Stimulated activated naive CD4-positive, alpha-beta T cell treated with Interleukin-2 at 50 U/mL for 16 hours (primary cell): Measurements from ENCODE around the gene SH3YL1.

ENCODE experiments used
- DNase-seq: peaks from one replicate; lab custom pipeline; 2025; lab: John Stamatoyannopoulos, UW

SH3YL1 gene

DNA sequence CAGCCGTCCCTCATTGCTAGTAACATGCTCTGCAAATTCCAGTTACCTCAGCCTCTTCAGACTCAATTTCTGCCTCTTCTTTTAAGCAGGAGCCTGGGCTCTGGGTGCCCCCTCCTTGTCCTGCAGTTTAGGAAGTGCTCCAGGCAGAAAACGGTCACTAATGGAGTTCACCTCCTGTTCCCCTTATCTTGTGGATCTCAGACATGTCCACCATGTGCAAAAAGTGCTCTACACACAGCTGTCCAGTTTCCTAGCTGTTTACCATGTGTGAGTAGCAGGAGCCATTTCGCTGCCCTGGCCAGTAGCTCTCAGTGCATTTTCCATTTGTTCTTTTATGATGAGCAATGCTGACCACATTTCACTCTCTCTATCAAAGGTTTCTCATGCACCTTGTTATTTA is 4.9 kb downstream of the SH3YL1 start:
- DNase-seq, result no peak

DNA sequence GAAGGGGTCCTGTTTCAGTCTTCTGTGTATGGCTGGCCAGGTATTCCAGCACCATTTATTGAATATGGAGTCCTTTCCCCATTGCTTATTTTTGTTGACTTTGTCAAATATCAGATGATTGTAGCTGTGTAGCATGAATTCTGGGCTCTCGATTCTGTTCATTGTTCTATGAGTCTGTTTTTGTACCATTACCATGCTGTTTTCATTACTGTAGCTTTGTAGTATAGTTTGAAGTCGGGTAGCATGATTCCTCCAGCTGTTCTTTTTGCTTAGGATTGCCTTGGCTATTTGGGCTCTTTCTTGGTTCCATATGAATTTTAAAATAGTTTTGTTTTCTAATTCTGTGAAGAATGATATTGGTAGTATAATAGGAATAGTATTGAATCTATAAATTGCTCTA is 6.0 kb downstream of the SH3YL1 start:
- DNase-seq, result no peak

DNA sequence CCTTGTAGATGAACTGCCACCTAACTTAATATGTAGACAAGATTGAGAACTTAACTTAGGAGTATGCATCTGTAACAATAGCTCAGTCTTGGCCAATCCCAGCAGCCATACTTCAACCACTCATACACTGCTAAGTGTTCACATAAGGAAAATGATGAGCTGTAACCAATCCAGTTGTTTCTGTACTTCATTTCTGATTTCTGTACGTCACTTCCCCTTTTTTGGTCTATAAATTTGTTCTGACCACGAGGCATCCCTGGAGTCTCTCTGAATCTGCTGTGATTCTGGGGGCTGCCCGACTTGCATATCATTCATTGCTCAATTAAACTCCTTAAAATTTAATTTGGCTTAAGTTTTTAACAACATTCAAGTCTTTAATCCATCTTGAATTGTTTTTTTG is 6.4 kb downstream of the SH3YL1 start:
- no peak for DNase-seq

DNA sequence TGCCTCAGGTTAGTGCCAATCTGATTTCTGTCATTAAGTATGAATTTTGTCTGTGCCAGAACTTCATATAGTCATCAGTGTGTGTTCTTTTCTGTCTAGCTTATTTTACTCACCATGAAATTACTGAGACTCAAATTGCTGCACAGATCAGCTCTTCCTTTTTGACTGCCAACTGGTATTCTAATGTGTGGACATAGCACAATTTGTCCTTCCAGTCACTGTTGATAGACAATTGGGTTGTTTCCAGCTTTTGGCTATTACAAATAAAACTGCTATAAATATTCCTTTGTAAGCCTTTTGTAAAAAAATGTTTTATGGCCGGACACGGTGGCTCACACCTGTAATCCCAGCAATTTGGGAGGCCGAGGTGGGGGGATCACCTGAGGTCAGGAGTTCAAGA is 7.7 kb downstream of the SH3YL1 start:
- DNase-seq, result no peak

DNA sequence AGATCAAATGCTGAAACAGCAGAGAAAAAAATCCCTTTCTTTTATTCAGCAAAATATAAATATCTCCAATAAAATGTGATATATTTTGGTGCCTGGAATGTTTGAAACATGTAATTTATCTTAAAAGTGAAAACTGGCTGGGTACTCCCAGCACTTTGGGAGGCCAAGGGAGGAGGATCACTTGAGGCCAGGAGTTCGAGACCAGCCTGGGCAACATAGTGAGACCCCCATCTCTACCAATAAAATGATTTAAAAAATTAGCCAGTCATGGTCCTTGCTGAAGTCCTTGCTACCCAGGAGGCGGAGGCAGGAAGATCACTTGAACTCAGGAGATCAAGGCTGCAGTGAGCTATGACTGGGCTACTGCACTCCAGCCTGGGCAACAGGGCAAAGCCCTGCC is 8.6 kb downstream of the SH3YL1 start:
- no peak for DNase-seq

DNA sequence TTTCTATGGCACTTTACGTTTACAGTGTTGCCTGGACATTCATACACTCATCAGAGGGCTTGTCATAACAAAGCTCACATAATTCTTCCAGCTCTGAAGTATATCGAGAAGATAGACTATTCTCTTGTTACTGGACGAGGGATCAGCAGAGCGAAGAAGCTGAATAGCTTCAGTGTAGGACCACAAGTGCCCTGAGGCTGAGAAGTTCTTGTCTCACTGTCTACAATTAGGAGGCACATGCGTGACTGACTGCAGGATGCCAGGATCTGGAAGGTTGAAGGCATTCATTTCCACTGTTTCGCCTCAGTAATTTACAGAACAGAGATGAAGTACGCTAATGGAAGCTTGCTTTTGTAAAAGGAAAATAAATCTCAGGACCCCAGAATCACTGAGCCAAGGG is 9.6 kb downstream of the SH3YL1 start:
- no peak for DNase-seq

DNA sequence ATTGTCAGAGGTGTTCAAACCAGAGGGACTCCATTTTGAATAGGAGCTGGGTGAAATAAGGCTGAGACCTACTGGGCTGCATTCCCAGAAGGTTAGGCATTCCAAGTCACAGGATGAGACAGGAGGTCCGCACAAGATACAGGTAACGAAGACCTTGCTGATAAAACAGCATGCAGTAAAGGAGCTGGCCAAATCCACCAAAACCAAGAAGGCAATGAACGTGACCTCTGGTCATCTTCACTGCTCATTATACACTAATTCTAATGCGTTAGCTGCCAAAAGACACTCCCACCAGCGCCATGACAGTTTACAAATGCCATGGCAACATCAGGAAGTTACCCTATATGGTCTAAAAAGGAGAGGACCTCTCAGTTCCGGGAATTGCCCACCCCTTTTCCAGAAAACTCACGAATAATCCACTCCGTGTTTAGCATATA is 10.6 kb downstream of the SH3YL1 start:
- DNase-seq, result no peak

DNA sequence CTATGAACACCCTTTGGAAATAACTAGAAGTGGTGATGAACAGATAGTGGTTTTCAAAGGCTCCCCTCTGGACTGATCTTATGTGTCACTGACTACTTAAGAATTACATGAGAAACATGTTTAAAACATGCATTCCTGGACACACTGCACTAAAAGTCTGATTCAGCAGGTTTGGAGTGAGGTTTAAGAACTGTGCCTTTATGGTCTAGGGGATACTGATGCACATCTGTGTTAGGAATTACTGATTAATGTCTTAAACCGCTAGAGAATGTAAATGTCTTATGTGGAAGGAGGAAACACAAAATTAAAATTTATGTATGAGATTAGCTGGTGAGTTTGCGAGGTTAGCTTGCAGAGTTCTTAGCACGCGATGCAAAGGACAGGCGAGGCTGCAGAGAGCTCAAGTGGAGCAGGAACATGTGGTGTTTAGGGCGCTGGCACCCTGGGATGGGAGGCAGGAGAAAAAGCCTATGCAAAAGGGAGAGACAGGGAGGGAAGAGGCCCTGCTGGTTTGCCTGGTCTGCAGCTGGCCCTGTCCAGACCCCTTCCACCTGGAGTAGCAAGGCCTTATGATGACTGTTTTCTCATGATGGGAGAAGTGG is 11.7 kb downstream of the SH3YL1 start:
- DNase-seq, result no peak

DNA sequence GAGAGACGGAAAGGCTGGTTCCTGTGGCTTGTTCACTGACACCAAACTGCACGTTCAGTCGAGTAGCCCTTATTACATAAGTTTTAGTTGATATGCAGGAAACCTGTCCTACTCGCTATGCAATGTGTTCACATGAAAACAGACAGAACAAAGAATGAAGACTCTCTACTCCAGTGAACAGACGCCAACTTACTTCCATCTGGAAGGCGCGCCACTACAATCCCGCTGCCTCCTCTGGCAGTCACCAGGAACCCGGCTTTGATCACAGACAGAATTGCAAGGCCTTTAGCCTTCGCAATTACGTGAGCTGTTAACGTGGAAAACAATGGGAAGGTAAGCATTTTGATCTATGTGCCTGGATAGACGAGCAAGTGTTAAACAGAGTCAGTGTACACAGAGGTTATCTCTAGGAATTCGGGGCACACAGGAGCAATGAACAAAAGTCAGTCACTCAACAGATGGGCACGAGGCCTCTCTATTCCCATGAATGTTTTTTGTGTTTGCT is 14.2 kb downstream of the SH3YL1 start:
- DNase-seq, result no peak

DNA sequence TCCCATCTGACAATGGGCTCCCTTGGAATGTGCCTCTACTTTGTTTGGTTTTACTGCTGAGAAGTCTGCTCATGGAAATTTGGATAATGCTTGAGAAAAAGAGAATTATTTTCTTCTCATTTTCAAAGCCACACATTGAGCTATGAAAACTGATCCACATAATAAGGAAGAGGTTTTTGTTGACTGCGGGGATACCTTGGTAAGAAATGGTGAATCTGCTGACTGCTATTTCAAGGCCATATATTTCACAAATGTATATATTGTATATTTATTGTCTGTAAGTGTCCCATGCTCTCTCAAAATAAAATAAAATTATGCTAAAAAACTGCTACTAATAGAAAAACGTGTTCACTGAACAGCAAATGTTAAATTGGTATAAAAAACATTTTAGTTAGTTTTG is 15.1 kb downstream of the SH3YL1 start:
- DNase-seq, result no peak

DNA sequence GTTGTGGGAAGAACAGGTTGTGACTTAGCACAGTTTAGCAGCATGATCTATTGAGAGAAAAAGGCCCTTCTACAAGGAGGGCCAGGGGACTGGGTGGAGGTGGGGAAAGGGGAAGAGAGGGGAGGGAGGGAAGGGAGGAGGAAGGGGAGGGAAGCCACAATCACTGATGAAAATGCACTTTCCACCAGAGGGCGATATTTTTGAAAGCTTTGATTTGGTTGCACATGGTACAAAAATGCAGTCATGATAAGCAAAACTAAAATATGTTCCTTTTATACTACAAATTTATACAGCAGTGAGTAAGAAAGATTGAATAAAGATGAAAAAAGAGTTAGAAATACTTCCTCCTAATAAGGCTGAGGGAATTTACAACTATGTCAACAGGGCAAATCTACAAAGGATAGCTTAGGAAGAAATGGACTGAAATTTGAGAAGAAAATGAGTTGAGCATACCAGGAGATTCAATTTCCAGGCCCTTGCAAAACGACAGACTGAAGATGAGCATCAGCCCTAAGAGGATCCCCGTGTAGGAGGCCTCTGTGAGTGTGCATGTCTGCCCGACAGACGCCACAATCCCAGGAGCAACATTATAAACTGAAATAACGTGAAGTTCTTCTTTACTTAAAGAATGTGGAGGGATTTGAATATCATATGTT is 17.2 kb downstream of the SH3YL1 start:
- no peak for DNase-seq

DNA sequence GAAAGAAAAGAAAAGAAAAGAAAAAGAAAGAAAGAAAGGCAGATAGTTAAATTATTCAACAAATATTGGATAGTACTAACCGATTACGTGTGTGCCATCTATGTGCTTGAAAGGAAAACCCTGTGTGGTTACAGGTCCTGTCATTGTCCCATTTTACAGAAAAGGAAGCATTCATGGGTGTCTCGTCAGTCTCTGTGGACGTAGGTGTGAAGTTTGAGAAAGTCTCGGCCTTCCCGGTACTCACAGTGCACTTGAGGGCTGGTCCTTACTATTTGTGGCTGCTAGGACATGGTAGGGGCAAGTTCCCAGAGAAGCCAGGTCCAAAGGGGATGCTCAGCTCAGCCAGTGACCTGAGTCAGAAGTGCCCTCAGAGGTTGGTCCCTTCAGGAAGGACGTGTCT is 19.3 kb downstream of the SH3YL1 start:
- DNase-seq, result no peak

DNA sequence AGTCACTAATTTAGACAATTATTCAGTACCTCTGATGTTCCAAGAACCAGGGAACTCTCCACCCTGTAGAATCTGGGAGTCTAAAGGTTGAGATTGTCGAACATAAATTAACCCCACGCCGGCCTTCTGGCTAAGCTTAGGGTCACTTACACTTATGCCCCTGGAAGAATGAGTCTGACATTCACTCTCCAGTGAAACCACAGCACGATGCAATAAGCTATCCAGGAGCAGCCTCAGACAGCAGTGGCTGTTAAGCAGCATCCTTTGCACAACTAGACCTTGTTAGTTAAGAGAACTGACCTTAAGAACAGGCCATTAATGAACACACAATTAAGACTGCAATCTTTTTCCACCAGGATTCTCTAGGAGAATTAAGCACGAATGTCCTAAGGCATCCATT is 25.0 kb downstream of the SH3YL1 start:
- no peak for DNase-seq

DNA sequence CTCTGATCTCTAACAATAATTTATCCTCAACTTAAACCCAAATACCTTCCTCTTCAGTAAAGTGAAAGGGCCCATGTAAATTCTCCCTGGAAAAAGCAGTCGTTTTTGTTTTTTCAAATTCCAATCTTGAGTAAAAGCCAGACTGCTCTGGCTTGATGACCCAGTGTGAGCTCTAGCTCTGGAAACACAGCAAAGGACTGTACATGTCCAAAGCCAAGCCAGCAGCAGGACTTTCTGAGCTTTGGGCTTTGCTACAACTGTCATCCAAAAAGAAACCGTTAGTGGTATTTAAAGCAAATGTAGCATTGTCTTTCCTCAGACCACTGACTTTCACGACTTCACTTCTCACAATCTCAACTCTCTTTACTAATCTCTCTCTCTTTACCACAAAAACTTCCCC is 25.4 kb downstream of the SH3YL1 start:
- DNase-seq, result no peak

DNA sequence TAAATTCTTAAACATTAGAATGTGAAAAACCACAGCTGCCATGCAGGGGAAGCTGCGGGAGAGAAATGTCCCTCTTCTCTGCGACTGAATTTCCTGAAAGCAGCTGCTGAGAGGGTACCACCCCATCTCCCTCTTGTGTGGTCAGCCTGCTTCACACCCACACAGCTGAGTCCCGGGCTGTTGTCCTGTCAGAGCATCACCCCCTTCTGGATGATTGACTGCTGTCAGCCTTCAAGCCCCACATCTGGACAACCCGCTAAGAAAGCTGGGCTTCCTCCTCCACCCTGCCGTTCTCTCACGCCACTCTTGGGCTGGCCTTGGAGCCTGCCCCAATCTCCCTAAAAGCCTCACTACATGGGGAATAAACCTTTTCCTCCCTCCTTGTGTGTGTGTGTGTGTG is 26.0 kb downstream of the SH3YL1 start:
- no peak for DNase-seq

DNA sequence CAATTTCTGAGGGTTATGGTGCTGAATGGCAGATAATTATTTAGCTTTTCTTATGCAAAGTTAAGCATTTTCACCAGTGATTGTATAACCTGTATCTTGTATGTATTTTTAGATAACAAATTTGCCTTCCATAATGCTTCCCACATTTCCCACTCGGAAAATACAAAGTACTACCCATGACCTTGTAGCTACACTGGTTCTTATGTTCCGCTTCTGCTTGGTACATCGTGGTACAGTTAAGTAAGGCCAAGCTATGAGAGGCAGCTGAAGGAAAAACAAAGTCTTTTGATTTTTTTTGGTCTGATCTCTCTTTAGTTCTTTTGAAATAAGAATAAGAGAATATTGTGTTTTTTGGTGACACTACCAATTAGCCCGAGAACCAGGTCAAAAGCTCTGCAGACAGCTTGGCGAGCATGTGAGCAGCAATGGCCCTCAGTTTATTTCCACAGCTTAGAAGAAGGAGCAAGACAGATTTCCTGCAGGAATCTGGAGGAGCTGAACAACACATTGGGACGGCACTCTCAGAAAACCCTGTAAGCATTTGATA is 26.8 kb downstream of the SH3YL1 start:
- DNase-seq, result no peak

DNA sequence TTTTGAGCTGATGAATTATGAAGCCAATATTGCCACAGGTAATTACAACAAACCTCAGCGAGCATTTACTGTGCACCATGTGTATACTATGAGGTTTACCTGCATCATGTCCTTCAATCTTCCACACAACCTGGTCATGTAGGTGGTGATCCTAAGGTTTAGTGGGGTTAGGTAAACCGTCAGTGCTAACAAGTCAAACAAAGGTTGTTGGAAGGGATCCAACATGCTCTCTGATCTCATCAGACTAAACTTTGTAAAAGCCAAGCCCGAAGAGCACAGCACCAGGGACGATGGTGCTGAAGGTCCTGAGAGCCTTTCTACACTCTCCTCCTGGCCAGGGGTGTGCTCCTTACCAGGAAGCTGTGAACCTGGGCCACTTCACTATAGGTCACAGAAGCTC is 29.4 kb downstream of the SH3YL1 start:
- DNase-seq, result no peak

DNA sequence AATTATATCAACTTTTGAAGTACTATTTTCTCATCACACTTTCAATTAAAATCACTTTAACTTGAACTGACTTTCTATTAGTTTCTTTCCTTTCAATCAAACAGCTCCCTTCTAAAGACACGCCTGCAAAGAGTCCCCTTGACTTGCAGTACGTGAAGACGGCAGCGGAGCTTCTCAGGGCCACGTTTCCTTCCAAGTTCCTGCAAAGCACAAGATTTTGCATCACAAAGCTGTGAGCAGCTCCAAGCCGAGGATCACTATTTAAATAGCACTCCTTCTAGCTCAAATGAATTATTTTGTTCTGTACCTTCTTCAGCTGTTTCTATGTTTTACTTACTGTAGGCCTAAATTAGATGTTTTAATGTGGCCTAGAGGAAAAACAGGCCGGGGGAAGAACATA is 30.8 kb downstream of the SH3YL1 start:
- DNase-seq, result no peak

DNA sequence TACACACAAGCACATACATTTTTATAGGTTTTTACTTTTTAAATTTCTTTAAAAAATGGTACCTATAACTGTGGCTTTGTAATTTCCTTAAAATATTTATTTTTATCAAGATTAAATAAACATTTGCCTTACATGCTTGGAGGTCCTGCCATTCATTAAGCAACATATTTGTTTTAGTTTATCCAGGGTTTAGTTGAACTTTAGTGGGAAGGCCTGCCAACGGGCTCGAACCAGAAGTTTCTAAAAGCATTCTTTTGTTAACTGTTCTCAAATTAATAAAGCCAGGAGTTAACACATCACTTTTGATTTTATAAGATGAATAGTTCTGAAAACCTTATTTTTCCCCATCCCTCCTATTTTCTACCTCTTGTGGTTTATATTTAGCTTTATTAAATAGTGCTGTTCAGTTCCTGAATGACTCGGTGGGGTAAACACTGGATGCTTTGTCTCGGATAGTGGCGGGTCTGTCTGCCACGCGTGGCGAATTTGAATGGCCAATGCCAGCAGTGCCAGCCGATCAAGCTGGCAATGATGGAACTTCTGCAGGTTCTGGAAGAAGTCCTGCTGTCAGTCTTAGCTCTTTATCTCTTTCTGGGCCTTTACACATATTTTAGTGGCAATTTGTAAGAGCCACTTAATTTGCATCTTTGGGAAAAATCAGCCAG is 32.2 kb downstream of the SH3YL1 start:
- no peak for DNase-seq

DNA sequence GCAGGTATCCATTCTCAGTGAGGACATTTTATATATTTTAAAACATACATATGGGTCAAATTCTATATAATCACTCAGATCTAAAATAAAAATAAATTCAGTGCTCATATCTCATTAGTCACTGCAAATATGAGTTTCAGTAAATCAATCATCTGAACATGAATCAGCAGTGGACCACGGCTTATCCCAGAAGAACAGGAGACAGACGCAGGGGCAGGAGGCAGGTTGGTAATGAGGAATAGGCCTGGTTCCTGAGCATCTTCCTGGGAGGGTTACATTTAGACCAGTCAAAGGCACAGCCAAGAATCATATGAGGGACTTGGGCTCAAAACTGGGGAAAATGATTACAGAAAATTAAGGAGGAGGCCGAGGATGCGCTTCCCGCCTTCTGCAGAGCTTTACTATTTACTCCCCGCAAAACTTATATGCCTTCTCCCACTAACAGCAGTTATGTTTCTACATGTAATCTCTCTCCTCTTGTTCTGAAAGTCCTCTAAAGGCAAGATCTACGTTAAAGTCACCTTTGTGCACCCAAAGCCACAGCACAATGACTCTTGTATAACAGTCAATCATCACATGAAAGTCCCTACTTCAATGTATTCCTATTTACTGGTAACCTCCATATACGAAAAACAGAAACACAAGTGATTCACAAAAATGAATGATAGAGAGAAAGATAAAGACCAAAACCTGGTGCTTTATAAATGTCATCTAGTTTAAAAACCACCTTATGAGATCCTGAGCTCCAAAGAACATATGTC is 35.1 kb downstream of the SH3YL1 start:
- no peak for DNase-seq

DNA sequence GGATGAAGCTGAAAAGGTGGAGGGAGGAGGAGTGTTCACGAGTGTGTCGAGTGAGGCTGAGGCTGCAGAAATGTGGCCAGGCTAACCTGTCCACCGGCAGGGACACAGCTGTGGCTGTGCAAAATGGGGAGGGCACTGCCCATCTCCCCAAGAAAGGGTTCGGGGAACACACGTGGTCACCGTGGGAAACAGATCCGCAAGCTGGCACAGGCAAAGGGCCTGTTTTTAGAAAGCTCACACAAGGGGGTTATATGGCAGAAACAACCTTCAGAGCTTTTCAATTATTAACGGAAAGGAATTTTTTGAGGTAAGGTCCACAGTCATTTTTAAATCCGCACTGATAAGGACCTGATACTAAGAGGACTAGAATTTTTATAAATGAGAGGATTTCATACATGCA is 35.7 kb downstream of the SH3YL1 start:
- DNase-seq, result no peak

DNA sequence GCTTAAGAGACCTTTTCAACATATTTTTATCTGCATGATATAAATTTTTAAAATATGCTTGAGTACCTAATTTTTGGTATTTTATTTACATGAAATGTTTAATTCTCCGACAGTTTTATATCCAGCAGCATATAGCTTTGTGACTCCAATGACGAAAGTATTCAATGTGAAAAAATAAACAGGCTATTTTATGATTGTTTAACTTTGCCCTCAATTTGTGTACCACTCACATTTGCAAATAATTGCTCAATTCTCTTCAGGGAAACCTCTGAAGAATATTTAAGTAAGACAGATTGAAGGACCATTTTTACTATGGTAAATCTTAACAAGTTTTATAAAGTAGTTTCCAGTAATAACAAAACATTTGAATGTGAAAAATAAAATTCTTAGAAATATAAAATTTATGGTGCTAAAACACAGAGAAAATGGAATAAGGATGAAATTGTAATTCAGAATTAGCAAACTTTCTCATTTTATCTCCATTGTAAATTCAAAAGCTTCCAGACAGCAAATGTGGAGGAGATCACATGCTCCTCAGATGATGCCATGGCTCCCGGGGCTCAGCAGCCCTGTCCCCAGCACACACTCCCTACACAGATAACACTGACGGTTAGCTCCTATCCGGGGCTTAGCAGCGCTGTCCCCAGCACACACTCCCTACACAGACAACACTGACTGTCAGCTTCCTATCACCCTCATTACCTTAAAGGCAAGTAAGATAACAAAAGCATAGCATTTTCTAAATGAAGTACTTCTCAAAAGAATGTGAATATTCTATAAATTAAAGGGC is 39.7 kb downstream of the SH3YL1 start:
- no peak for DNase-seq
